Stimulated activated CD4-positive, alpha-beta T cell treated with anti-CD3 and anti-CD28 coated beads, Interleukin-2, amount 100 ng/mL, for 4 hours (primary cell): ENCODE measurements around the gene ZNF554.
A peak's percentile ranks its signal among the peaks of the same experiment; 100 is the strongest.

Experiments
- DNase-seq: peaks from one replicate; pipeline ENCODE4 v3.0.0-alpha.2; 2020; ENCODE audit warnings: low read depth

Gene ZNF554

DNA sequence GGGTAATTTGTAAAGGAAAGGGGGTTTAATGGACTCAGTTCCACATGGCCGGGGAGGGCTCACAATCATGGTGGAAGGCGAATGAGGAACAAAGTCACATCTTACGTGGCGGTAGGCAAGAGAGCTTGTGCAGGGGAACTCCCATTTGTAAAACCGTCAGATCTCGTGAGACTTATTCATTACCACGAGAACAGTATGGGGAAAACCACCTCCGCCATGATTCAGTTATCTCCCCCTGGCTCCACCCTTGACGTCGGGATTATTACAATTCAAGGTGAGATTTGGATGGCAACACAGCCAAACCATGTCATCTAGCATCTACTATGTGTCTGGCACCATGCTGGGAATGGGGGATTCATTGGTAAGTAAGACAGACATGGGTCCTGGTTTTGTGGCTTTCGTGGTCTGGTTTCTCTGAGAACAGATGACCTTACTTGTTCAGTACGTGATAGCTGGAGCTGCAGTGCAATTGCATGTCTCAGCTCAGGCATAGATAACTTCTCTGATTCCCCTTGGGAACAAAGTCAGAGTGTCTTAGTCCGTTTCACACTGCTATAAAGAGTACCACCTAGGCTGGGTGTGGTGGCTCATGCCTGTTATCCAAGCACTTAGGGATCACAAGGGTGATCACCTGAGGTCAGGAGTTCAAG, 8.3 kb downstream of the ZNF554 start:
- no peak for DNase-seq

DNA sequence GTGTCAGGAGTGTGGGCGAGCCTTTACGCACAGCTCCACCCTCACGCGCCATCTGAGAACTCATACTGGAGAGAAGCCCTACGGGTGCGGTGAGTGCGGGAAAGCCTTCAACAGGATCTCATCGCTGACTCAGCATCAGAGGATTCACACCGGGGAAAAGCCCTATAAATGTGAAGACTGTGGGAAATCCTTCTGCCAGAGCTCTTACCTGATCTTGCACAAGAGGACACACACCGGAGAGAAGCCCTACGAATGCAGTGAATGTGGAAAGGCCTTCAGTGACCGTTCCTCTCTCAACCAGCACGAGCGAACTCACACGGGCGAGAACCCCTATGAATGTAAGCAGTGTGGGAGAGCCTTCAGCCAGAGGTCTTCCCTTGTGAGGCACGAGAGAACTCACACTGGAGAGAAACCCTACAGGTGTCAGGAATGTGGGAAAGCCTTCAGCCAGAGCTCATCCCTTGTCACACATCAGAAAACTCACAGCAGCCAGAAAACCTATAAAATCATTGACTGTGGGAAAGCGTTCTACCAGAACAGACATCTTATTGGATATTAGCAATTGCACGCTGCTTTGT, 14.7 kb downstream of the ZNF554 start:
- DNase-seq: no peak

GRCh38 chr19:2837430-2837829, 17.8 kb downstream of the ZNF554 start:
- no peak for DNase-seq

DNA sequence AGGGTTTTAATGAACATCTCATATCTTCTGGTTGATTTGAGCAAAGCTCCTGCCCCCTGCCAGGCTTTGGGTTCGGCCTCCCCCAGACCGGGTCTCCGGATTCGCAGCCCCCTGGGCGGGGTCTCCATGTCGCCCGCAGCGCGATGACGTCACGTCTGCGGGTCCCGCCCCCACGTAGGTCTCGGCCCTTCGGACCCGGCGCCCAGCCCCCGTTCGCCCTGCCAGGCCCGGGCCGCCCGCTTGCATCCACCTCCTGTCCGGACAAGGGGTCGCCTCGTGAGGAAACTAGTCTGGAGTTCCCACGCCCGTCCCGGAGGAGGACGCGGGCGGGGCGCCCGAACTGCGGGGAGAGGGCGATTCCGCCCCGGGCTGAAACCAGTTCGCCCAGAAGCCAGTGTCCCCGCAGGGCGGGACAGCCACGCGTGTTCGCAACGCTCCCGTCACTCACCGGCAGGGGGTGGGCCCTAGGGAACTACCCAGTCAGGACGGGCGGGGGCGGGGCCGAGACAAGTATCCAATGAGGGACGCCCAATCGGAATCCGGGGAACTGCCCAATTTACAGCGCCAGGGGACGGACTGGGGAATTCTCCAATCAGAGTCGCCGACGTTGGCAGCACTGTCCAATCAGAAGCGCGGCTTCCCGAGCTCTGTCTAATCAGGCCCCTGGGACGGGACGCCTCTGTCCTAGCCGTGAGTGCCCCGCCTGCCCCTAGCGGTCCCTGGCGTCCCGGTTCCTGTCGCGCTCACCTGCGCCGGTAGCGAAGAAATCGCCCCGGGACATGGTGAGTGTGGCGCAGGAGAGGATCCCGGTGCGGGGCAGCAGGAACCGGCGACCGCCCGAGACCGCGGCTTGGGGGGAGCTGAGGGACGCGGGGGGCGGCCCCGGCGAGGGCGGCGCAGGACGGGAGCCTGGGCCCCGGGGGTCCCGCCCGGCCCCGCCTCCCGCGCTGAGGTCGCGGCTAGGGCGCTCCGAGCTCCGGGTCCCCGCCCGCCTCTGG, 21.4 kb downstream of the ZNF554 start, which contains the start of gene ZNF555:
ZNF555 (plus strand) TSS at position 682 of the 998 bp plus-strand sequence; CDS start at position 780, 98 bp downstream.
- peak; percentile 99 for DNase-seq

GRCh38 chr19:2841855-2842574, 22.3 kb downstream of the ZNF554 start:
- no peak for DNase-seq

DNA sequence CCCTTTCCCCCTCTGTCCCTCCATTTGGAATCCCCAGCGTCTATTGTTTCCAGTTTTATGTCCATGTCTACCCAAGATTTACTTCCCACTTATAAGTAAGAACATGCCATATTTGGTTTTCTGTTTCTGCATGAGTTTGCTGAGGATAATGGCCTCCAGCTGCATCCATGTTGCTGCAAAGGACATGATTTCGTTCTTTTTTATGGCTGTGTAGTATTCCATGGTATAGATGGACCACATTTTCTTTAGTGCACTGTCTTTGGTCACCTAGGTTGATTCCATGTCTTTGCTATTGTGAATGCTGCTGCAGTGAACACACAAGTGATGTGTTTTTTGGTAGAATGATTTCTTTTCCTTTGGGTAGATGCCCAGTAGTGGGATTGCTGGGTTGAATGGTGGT, 25.4 kb downstream of the ZNF554 start:
- DNase-seq: no peak

GRCh38 chr19:2846180-2846894, 26.7 kb downstream of the ZNF554 start:
- DNase-seq: no peak

GRCh38 chr19:2847507-2847906, 27.8 kb downstream of the ZNF554 start:
- DNase-seq: no peak

GRCh38 chr19:2848616-2849015, 28.9 kb downstream of the ZNF554 start:
- DNase-seq: no peak

- no peak for DNase-seq
These were observed 30.7 kb downstream of the ZNF554 start for GRCh38 chr19:2850256-2850925.

- no peak for DNase-seq
These were observed 32.9 kb downstream of the ZNF554 start for GRCh38 chr19:2852598-2852997.

- no peak for DNase-seq
These were observed 33.4 kb downstream of the ZNF554 start for GRCh38 chr19:2853015-2853606.

GRCh38 chr19:2854849-2855248, 35.2 kb downstream of the ZNF554 start:
- no peak for DNase-seq

DNA sequence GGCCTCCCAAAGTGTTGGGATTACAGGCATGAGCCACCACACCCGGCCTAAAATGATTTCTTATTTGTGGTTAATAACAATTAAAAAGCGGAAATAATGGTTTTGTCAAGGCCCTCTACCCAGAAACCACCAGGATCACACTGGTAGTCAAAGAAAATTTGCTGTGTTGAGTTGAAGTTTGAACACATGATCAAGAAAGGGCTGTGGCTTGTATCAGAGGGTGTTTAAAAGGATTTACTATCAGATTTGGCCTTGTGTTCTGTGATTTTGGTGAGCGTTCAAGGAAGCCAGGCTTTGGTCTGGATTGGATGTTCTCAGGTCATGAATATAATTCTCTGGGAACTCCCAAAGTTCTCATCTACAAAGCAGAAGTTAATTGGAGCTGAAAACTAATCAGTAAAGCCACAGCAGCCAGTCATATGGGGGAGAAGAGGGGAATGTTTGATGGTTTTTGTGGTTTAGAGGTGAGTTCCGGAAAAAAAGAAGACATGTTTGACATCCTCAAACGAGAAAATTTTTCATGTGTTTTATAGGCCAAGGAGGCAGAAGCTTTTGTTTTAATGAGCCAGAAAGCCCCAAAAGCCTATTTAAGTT, 36.9 kb downstream of the ZNF554 start:
- DNase-seq: no peak

DNA sequence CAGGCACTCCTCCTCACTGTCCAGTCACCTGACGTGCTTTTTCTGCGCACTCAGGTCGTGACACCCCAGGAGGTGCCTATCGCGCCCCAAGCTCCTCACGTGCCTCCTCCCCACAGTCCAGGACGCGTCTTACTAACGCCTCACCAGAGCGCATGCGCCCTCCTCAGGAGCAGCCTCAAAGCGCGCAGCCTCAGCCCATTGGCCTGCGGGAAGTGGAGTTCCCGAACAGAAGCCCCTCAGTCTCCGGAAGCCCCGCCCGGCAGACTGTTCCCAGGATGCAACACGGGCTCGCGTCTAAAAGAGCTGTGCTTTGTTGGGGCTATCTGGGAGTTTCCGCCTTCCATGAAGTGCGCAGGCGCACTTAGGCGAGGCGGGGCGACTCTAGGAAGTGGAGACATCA, 39.2 kb downstream of the ZNF554 start:
- no peak for DNase-seq

DNA sequence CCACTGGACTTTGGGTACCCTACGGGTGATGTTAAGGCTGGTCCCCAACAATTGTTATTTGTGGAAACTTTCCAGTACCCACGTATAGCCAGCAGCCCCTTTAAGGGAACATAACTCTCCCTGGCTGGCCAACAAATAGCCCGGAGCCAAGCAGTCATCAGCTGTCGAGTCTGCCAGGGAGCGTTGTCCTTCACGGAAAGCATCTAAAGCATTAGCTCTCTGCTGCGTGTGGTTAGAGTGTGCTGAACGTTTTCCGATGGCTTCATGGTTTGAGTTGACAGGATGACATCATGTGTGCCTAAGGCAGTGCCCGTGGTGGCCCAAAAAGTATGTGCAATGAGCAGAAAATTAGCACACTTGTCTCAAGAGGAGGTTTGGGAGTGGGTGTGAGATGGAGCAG, 44.1 kb downstream of the ZNF554 start:
- DNase-seq: no peak

DNA sequence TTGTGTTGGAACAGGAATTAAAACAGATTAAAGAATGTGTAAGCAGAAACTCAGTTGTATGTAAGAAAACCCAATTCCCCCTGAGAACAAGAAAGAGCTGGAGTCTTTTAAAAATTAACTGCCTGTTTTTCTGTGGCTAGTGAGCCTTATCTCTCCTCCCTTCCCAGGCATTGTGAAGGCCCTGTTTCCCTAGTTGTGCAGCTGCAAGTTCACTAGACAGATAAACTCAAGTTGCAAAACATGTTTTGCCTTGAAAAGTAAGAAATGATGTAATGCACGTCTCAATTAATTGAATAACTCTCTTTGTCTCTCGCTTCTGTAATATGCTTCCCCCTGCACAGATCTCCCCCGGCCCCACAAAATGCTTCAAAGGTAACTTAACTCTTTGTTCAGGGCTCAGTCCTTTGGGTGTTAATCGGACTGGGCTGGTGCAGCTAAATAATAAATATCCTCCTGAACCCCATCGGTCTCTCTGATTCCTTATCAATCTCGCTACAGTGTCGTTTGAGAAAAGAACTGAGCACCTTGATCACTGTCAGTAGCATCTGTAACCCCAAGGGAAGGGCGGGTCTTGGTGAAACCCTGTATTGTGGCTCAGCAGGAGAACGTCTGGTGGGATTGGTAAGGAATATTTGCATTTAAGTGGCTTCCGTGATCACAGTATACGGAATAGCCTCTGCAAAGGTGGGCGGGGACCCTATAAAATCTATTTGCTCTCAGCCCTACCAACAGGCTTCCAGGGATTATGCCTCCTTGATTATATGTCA, 45.8 kb downstream of the ZNF554 start:
- DNase-seq: no peak

- DNase-seq: no peak
These were observed 46.9 kb downstream of the ZNF554 start for GRCh38 chr19:2866495-2867024.
